Suppressor macrophage (primary cell): Measurements from ENCODE around the gene TERF2IP.

ENCODE experiments used
- DNase-seq, 4 experiments: peaks; one replicate each; pipeline ENCODE4 v3.0.0-alpha.2; 2020 to 2022

The TERF2IP gene

GRCh38 chr16:75640598-75640997 lies 7.0 kb upstream of the TERF2IP start:
- no peak for DNase-seq

- DNase-seq, result no peak
Observed at GRCh38 chr16:75644240-75645012, 3.1 kb upstream of the TERF2IP start.

- DNase-seq, result no peak
Observed at GRCh38 chr16:75647112-75647491, 471 bp upstream of the TERF2IP start.

GRCh38 chr16:75648265-75649076 lies 898 bp downstream of the TERF2IP start:
- peak; percentile 80 to 91 (median 84) for DNase-seq

GRCh38 chr16:75653922-75654321 lies 6.3 kb downstream of the TERF2IP start:
- no peak for DNase-seq

GRCh38 chr16:75658175-75658574 lies 10.6 kb downstream of the TERF2IP start:
- DNase-seq, result no peak

GRCh38 chr16:75660321-75660720 lies 12.7 kb downstream of the TERF2IP start:
- DNase-seq, result no peak

- DNase-seq, result no peak
Observed at GRCh38 chr16:75660726-75661302, 13.2 kb downstream of the TERF2IP start.

GRCh38 chr16:75667503-75667902 lies 19.9 kb downstream of the TERF2IP start:
- no peak for DNase-seq

- no peak for DNase-seq
Observed at GRCh38 chr16:75676909-75677308, 29.3 kb downstream of the TERF2IP start, which contains the start of gene CPHXL2. CPHXL2 (minus strand) TSS chr16:75677009; CDS start chr16:75676999, 10 bp downstream.

- no peak for DNase-seq
Observed at GRCh38 chr16:75679366-75679765, 31.8 kb downstream of the TERF2IP start.

- no peak for DNase-seq
Observed at GRCh38 chr16:75682308-75682707, 34.7 kb downstream of the TERF2IP start.

- no peak for DNase-seq
Observed at GRCh38 chr16:75687361-75687760, 39.8 kb downstream of the TERF2IP start.

- peak in 1 of 4 experiments; percentile 2 for DNase-seq
Observed at GRCh38 chr16:75695708-75696107, 48.1 kb downstream of the TERF2IP start.

- no peak for DNase-seq
Observed at GRCh38 chr16:75697571-75697970, 50.0 kb downstream of the TERF2IP start.

- no peak for DNase-seq
Observed at GRCh38 chr16:75701361-75701760, 53.8 kb downstream of the TERF2IP start, which contains the start of gene DUXB. DUXB (minus strand) TSS chr16:75701461; CDS start chr16:75701418, 43 bp downstream.

GRCh38 chr16:75702242-75702641 lies 54.7 kb downstream of the TERF2IP start:
- no peak for DNase-seq

GRCh38 chr16:75703306-75703705 lies 55.7 kb downstream of the TERF2IP start:
- DNase-seq, result no peak
